ENCODE measurements around the gene FGF11.

The FGF11 gene

GRCh38 chr17:7435676-7436555 is 3.4 kb upstream of the FGF11 start:
- DNase-seq, result peak; percentile 51

DNA sequence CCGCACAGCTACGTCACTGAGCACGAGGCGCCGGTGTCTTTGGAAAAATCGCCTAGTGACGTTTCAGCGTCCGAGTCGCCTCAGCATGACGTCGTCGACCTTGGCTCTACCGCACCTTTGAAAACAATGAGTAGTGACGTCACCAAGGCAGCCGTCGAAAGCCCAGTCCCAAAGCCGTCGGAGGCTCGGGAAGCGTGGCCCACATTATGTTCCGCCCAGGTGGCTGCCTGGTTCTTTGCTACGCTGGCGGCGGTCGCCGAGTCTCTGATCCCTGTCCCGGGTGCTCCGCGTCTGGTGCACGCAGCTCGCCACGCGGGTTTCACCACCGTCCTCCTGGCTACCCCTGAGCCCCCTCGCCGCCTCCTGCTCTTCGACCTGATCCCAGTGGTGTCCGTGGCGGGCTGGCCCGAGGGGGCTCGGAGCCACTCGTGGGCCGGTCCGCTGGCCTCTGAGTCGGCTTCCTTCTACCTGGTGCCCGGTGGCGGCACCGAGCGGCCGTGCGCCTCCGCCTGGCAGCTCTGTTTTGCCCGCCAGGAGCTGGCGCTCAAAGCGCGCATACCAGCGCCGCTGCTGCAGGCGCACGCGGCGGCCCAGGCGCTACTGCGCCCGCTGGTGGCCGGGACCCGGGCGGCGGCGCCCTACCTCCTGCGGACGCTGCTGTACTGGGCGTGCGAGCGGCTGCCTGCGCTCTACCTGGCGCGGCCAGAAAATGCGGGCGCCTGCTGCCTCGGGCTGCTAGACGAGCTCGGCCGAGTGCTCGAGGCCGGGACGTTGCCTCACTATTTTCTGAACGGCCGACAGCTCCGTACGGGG is 2.5 kb upstream of the FGF11 start:
- DNase-seq, result peak; percentile 79

GRCh38 chr17:7437369-7437863 is 1.9 kb upstream of the FGF11 start:
- DNase-seq, result no peak

DNA sequence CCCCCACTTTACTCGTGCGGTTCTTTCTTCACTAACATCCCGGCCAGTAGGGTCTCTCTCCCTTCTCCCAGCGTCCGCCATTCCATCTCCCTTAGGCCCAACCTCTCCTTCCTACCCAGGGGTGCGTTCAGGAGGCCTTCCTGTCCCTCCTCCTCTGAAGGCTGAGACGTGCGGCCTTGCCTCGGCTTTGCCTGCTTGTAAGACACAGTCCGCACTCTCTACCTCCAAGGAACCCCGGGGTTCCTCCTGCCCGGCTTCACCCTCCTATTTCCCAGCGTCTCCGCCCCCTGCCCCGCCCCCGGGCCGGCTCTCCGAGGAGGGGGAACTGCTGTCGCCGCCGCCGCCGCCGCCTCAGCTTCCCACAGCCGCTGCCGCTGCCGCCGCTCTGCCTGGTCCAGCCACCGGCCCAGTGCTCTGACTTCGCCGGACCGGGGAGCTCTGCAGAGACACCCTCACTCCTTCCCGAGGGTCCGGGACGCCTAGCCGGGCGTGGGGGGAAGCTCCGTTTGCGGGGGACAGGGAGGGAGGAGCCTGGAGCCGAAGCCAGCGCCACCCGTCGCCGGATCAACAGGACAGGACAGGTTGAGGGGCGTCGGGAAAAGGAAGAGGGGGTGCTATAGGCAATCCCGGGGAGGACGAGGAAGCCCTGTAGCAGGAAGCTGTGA is 1.2 kb upstream of the FGF11 start:
- DNase-seq, result peak; percentile 53

DNA sequence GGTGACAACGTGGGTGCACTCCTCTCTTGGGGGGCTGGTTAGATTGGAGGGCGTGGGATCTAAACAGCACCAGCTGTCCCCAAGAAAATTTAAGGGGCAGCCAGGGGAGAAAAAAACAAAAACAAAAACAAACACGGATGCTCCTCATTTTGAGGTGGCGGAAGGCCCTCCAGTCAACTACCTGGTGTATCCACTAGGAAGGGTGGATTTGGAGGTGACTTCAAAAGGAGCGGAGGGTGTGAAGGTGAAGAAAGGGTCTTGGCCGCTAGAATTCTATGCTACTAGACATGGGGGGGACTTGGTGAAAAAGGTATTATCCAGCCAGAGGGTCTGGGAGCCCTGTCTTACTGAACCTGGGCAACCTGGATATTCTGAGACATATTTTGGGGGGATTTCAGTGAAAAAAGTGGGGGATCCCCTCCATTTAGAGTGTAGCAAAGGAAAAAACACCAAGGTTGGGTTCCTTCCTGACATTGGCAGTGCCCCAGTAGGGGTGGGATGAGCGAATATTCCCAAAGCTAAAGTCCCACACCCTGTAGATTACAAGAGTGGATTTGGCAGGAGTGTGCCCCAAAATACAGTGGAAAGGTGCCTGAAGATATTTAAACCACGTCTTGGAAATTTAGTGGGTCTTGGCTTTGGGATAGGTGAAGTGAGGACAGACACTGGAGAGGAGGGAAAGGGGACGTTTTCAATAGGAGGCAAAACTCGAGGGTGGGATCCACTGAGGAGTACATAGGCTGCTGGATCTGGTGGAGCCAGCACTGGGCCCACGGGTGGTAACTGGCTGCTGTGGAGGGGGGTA is 454 bp upstream of the FGF11 start:
- DNase-seq, result no peak

- DNase-seq, result peak; percentile 25
Measured at GRCh38 chr17:7440113-7440833, 961 bp downstream of the FGF11 start.

DNA sequence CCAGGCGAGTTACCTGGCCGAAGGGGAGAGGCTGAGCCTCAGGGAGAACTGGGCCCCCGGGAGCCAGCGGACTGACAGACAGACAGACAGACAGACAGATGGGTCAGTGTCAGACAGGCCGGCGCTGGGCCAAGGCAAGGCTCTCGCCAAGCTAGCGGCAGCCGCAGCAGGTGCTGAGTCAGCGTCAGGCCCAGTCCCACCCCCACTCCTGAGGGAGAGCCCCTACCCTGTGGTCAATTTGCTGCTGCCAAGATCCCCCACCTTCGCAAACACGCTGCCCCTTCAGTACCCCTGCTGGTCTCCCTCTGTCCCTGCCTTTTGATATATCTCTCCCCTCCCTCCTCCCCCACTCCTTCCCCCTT is 1.5 kb downstream of the FGF11 start:
- DNase-seq, result no peak

- DNase-seq, result no peak
Measured at GRCh38 chr17:7441266-7441665, 2.0 kb downstream of the FGF11 start.

DNA sequence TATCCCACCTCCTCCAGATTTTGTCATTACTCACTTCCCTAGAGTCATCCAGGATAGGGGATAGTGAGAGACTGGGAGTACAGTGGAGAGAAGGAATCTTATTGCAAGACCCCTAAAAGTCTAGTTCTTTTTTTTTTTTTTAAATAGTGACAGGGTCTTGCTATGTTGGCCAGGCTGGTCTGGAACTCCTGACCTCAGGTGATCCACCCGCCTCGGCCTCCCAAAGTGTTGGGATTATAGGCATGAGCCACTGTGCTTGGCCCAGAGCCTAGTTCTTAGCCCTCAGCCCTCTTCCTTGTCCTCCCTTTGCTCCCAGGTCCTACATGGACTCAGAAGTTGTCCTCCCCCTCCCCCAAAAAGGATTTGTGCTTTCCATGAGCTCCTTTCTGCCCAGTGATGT is 2.8 kb downstream of the FGF11 start:
- no peak for DNase-seq

- no peak for DNase-seq
Measured at GRCh38 chr17:7443499-7444485, 4.5 kb downstream of the FGF11 start.

DNA sequence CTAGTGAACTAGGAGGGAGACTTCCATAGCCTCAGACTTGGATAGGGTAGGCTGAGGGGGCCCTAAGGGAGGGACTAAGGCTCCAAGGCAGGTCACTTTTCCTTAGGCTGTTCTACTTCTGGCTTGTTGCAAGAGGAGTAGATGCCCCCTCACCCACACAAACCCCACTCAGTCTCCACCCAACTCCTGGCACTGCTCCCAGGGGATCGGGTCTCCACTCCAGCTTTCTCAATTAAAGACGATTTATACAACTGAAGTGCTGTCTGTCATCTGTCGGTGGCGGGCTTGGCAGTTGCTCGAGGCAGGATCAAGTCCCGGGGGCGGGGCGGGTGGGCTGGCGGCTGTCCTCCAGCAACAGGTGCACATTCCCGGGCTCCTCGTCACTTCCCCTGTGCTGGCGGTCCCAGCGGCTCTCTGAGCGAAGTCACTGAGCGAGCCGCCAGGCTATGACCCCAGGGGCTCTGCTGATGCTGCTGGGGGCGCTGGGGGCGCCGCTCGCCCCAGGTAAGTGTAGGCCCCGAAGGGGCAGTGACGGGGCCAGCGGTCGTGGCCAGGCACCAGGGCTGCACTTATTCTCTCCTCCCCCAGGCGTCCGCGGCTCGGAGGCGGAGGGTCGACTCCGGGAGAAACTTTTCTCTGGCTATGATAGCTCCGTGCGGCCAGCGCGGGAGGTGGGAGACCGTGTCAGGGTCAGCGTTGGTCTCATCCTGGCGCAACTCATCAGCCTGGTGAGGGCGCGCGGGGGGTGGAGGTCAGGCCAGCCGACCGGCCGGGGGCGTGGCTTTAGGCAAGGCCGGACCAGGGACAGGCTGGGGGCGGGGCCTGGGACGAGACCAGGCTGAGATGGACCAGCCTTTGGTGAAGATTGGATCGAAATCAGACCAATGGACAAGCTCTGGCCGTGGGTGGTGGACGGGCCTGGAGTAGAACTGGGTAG is 5.6 kb downstream of the FGF11 start, which contains the start of gene CHRNB1:
CHRNB1 (plus strand) TSS at position 380 of the 937 bp plus-strand sequence; CDS start at position 447, 67 bp downstream.
- DNase-seq, result no peak

DNA sequence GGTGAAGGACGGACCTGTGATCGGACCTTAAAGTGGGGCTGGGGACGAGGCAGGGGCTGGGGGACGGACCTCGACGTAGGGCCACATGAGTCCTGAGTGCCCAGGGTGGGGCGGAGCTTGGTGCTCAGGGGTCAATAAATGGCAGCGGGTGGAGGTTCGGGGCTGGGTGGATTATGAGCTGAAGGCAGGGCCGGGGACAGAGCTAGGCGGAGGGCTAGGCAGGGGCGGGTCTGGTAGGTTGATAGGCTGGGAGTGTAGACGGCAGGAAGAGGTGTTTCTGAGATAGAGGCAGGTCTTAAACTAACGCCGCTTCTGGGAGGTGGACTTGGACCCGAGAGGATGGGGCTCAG is 6.3 kb downstream of the FGF11 start:
- DNase-seq, result no peak

DNA sequence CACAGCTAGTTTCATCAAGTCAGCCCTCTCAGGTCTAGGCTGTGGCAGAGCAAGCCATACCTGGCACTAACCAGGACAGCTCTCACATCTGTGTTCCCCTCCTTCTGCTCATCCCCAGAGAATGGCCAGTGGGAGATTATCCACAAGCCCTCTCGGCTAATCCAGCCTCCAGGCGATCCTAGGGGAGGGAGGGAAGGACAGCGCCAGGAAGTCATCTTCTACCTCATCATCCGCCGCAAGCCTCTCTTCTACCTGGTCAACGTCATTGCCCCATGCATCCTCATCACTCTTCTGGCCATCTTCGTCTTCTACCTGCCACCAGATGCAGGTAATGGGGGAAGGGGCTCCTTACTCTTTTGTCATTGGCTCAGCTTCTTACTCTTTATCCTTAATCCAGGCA is 9.1 kb downstream of the FGF11 start:
- DNase-seq, result no peak

DNA sequence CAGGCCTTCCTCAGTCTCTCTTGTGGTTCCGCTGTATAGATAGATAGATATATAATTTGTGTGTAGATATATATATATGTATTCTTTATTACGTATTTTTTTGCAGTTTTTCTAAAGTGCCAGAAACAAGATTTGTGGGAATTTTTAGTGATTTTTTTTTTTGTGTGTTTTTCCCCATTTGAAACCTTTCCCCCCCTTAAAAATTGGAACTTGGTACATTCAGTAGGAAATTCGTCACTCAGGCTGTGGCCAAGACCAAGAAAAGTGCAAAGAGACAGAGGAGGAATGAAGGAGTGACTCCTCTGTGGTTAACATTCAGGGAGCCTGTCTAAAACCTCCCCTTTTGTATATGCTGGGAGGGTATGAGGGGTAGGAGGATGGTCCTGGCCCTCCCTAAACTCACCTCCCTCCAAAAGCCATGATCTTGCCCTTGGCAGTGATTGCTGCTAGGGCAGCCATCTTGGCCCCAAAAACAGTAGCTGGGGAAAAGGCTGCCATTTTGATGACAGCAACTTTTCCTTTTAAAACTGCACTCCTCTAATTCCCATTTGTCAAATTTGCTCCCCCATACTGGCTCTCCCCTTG is 20.7 kb downstream of the FGF11 start:
- no peak for DNase-seq

DNA sequence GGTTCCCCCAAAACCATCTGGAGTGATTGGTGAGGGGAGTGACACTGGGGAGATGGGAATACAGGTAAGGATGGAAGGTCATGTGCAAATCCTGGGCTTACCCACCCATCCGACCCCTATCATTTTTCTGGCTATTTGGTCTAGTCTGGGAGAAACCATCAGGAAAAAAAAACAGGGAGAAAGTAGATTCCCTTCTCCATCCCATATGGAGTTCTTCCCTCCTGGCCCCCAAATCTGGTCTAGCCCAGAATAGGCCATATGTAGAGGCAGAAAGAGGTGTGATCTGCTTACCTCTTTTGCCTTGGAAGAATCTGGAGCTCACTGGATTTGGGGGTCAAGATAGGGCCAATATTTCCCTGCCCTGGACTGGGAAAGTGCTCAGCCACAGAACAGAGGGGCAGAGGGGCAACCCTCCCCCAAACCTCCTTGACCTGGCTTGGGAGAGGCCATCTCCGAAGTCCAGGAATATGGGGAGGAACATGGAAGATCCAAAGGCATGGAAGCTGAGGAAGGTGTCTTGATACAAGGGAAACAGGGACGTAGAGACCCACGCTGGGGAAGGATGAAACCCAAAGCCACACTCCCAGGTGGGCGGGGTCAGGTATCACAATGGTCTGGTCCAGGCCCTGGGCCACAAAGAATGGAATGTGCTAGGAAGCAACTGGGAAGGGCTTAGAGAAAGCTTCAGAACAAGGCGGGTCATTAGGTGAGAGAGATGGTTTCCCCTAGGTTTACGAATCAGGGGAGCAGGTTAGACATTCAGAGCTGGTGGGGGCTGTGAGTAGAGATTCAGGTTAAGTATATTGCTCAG is 21.7 kb downstream of the FGF11 start:
- no peak for DNase-seq

- no peak for DNase-seq
Measured at GRCh38 chr17:7462474-7463371, 23.4 kb downstream of the FGF11 start.

GRCh38 chr17:7463372-7463846 is 24.1 kb downstream of the FGF11 start:
- DNase-seq, result no peak
